NB4 (cell line): ENCODE data around the gene RBPJ.

Source experiments
- CTCF ChIP-seq: IDR thresholded peaks from one replicate; pipeline ENCODE4 v1.5.1; 2012; ENCODE audit warnings: low read depth, low read length
- MAX ChIP-seq: IDR thresholded peaks from 2 replicates; pipeline ENCODE4 v1.6.1; 2011; ENCODE audit warnings: low read depth, low read length
- MYC ChIP-seq: IDR thresholded peaks from 2 replicates; pipeline ENCODE4 v1.6.1; 2011; ENCODE audit warnings: low read depth, low read length
- POLR2A ChIP-seq: IDR thresholded peaks from 2 replicates; pipeline ENCODE4 v1.6.1; 2011; ENCODE audit warnings: mild to moderate bottlenecking; ENCODE audit not compliant: insufficient read length; ENCODE audit errors: extremely low read depth

GRCh38 chr4:26397086-26397485, 76.3 kb downstream of the RBPJ start:
- TF ChIP-seq CTCF, result no peak
- TF ChIP-seq MYC, result no peak
- no peak for TF ChIP-seq POLR2A
- TF ChIP-seq MAX, result no peak
